GM12864 (cell line): ENCODE results near the gene SMIM11.

Source experiments
- DNase-seq: peaks from one replicate; pipeline ENCODE4 v3.0.0-alpha.2; 2011; ENCODE audit warnings: low read depth
- H3K4me3 ChIP-seq: 2 replicates; pipeline ENCODE4 v1.5.1; 2011; ENCODE audit warnings: mild to moderate bottlenecking, low read depth, low read length, control low read depth
- TF ChIP-seq, protein P1 (sequence below): IDR thresholded peaks from 2 replicates; pipeline ENCODE4 v1.5.1; 2011; ENCODE audit warnings: low read depth, mild to moderate bottlenecking, moderate library complexity, low read length, control low read depth, inconsistent platforms; ENCODE audit errors: missing control alignments

Gene SMIM11

DNA sequence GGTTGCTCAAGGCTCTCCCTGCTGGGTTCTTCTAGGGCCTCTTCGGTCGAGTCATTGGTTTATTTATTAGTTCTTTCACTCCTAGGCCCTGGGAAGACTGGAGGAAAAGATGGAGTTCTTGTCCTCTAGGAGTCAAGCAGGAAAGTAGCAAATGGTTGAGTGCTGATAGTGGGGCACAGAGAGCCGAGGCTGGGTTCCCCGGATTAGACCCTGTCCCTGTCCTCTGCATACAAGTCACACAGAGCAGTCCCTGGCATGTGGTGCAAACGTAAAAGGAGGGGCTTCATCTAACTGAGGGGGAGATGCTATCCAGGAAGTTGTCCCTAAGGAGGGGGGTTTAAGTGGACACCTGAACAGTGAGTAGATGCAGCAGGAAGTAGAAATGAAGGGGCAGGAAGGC is 30.7 kb upstream of the SMIM11 start:
- no peak for DNase-seq

DNA sequence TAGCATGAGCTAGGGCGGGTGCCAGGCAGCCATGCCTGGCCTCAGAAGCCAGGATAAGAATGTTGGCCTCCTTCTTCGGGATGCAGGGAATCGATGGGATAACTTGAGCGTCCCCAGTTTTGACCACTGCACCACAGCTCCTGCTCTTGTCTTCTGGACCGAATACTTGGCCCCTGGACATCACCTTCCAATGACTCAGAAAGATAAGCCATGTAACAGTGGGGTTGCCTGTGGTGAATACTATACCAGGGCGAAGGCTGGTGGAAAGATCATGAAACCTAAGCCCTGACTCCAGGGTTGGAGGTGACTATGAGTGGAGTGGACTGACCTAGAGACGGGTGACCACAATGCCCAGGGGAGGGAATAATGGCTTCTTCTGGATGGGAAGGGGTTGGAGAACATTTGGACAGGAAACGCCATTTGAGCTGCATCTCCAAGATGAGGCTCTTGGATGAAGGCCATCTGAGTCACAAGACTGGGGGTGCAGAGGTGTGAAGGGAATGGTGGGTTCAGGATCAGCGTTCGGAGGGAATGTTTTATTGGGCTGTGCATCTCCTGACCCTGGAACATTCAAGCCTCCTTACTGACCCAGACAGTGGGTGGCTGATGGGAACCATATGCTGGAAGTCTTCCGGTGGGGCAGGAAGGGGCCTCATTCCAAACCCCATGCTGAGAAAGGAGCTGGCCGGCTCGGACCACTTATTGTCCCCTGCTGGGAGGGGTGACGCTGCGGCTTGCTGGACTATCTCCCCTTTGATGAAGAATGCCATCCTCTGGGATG is 30.0 kb upstream of the SMIM11 start:
- TF ChIP-seq, protein P1, sequence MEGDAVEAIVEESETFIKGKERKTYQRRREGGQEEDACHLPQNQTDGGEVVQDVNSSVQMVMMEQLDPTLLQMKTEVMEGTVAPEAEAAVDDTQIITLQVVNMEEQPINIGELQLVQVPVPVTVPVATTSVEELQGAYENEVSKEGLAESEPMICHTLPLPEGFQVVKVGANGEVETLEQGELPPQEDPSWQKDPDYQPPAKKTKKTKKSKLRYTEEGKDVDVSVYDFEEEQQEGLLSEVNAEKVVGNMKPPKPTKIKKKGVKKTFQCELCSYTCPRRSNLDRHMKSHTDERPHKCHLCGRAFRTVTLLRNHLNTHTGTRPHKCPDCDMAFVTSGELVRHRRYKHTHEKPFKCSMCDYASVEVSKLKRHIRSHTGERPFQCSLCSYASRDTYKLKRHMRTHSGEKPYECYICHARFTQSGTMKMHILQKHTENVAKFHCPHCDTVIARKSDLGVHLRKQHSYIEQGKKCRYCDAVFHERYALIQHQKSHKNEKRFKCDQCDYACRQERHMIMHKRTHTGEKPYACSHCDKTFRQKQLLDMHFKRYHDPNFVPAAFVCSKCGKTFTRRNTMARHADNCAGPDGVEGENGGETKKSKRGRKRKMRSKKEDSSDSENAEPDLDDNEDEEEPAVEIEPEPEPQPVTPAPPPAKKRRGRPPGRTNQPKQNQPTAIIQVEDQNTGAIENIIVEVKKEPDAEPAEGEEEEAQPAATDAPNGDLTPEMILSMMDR: no peak
- H3K4me3 ChIP-seq: no peak overlapping the region
- no peak for DNase-seq

More for the DNA sequence above, 30.7 kb upstream of the SMIM11 start:
- TF ChIP-seq, protein P1: no peak
- no peak overlapping the region for H3K4me3 ChIP-seq

DNA sequence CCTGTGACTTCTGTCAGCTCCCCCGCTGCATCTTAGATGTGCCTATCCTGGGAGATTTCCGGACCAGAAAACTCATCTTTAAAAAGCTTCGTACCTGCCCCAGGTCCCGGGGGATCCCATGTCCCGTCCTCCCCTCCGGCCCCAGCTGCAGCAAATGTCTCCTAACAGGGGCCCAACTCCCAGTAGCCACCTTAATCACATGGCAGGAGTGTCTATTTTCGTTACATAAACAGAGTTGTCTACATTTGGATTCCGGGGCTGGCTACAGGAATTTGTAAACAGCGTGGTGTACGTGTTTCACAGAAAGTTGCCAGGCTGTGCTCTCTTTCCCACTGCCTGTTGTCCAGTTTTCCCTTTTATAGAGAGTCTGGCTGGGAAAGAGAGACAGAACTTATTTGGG is 29.4 kb upstream of the SMIM11 start:
- H3K4me3 ChIP-seq: no peak overlapping the region
- no peak for DNase-seq
- TF ChIP-seq, protein P1: no peak

DNA sequence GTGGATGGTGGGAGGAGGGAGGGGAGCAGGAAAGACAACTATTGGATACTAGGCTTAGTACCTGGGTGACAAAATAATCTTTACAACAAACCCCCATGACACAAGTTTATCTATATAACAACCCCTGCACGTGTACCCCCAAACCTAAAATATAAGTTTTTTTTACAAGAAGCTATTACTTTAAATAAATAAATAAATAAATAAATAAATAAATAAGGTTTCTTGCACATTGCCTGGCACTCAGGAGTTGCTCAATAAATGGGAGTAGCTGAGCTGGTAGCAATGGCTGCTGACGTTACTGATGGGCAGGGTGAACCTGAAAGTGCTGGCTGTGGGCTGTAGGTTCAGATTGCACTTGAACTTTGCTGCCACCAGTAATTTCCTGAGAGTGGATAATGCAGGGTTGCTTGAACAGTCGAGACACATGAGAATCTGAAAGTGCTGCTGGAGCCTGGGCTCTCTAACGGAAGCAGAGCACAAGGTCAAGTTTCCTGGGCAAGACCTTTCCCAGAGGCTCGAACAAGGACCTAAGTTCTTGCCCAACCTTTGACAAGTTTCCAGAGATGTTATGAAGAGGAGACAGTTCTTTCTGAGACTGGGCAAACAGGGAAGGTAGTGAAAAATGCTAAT is 26.3 kb upstream of the SMIM11 start:
- no peak for DNase-seq
- TF ChIP-seq, protein P1: no peak
- no peak overlapping the region for H3K4me3 ChIP-seq

DNA sequence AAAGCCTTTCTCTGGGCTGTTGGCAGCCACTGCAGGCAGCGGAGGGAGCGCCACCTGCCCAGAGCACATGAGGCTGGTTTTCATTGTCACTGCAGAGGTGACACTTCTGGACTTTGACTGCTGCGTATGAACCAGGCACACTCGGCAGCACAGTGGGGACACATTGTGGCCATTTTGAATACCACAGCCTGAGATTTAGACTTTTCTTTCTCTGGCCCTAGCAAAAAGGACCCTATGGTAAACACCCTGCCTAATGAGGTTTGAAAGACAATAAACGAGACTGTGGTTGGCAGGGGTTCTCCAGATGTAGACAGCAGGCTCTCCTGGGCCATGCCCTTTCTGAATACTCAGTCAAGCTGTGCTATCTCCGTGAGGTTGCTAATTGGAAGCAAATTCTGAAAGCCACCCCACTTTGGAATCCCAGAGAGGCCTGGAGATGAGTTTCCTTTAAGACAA is 23.5 kb upstream of the SMIM11 start:
- peak; percentile 39 for DNase-seq
- TF ChIP-seq, protein P1: peak; percentile 75
- H3K4me3 ChIP-seq: no peak overlapping the region

DNA sequence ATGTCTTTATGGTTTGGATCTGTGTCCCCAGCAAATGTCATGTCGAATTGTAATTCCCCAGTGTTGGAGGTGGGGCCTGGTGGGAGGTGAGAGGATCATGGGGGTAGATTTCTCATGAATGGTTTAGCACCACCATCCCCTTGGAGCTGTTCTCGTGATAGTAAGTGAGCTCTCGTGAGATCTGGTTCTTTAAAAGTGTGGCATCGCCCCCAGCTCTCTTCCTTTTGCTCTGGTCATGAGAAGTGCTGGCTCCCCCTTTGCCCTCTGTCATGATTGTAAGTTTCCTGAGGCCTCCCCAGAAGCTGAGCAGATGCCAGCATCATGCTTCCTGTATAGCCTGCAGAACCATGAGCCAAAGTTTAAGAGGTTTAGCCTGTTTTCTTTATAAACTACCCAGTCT is 22.8 kb upstream of the SMIM11 start:
- no peak overlapping the region for H3K4me3 ChIP-seq
- no peak for DNase-seq
- TF ChIP-seq, protein P1: no peak

DNA sequence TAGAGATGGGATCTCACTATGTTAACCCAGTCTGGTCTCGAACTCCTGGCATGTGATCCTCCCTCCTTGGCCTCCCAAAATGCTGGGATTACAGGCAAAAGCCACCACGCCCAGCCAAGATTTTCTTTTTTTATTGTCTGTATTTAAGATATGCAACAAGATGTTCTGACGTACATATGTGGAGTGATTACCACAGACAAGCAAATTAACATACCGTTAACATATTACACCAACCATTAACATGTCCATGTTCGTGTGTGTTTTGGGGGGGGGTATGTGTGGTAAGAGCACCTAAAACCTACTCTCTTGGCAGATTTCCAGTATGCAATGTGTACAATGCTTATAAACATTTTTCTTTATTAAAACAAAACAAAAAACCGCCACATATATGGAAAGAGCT is 22.1 kb upstream of the SMIM11 start:
- DNase-seq: no peak
- TF ChIP-seq, protein P1: no peak
- H3K4me3 ChIP-seq: no peak overlapping the region
